SK-N-SH (cell line): ENCODE measurements around the gene NTSR1. TPM values are rescaled to one million over a fixed set of nuclear protein-coding genes. Genes with fewer than 3 reads are reported as not detected.

ENCODE experiments used
- CTCF ChIA-PET: fragments of 300-600, 350-600 bp; formaldehyde crosslinking; extraction: SDS; loops from one replicate; lab custom pipeline; 2021; lab: Yijun Ruan, JAX
- POLR2A ChIA-PET: fragments of 350-600 bp; sonication (Branson Sonifier 250); formaldehyde crosslinking; extraction: SDS; loops from one replicate; lab custom pipeline; 2020; ENCODE audit warnings: antibody characterized with exemption, inconsistent platforms; lab: Yijun Ruan, JAX
- DNase-seq: peaks from one replicate; pipeline ENCODE4 v3.0.0; 2012
- H2AFZ ChIP-seq: fragments of 200-600 bp; sonication (generic); 2 replicates; pipeline ENCODE4 v1.8.1; 2016; ENCODE audit warnings: antibody characterized with exemption, mild to moderate bottlenecking, low read depth
- H3F3A ChIP-seq: fragments of 200-600 bp; sonication (generic); replicated peaks from 2 replicates; pipeline ENCODE3; 2016; ENCODE audit warnings: antibody characterized with exemption, mild to moderate bottlenecking; ENCODE audit not compliant: insufficient read depth
- H3K27ac ChIP-seq, 2 experiments: fragments of 200-500 bp in 1 of 2; fragments of 200-600 bp in 1 of 2; sonication (Bioruptor generic) in 1 of 2; sonication (generic), shearing (Covaris generic) in 1 of 2; 2 replicates each; pipeline versions ENCODE4 v1.5.1 to v1.6.1; 2014 to 2016; ENCODE audit warnings: low read depth in 2 of 2, inconsistent platforms in 1 of 2, low read length in 1 of 2, mild to moderate bottlenecking in 1 of 2, mixed read lengths in 1 of 2
- H3K27me3 ChIP-seq: fragments of 200-600 bp; sonication (generic), shearing (Covaris generic); 2 replicates; pipeline ENCODE4 v1.6.1; 2016; ENCODE audit warnings: mixed run types; ENCODE audit not compliant: insufficient read depth
- H3K36me3 ChIP-seq, 2 experiments: fragments of 200-500 bp in 1 of 2; fragments of 200-600 bp in 1 of 2; sonication (Bioruptor generic) in 1 of 2; sonication (generic) in 1 of 2; replicated peaks in 1 of 2; 2 replicates each; pipeline versions ENCODE3 to v1.5.1; 2014 to 2016; ENCODE audit warnings: low read length in 1 of 2, mild to moderate bottlenecking in 1 of 2; ENCODE audit not compliant: insufficient read depth in 2 of 2, control insufficient read depth in 1 of 2
- H3K4me1 ChIP-seq, 2 experiments: fragments of 200-500 bp in 1 of 2; fragments of 200-600 bp in 1 of 2; sonication (Bioruptor generic) in 1 of 2; sonication (generic), shearing (Covaris generic) in 1 of 2; 2 replicates each; pipeline versions ENCODE4 v1.5.1 to v1.6.1; 2014 to 2016; ENCODE audit warnings: low read depth in 1 of 2, low read length in 1 of 2, mixed run types in 1 of 2; ENCODE audit not compliant: insufficient read depth in 2 of 2, control insufficient read depth in 1 of 2
- H3K4me2 ChIP-seq: fragments of 200-600 bp; sonication (generic), shearing (Covaris generic); 2 replicates; pipeline ENCODE4 v1.6.1; 2017; ENCODE audit warnings: mixed run types
- H3K4me3 ChIP-seq, 2 experiments: fragments of 200-500 bp in 1 of 2; fragments of 200-600 bp in 1 of 2; sonication (Bioruptor generic) in 1 of 2; sonication (generic), shearing (Covaris generic) in 1 of 2; 2 replicates each; pipeline versions ENCODE4 v1.5.1 to v1.8.1; 2014 to 2016; ENCODE audit warnings: low read depth in 2 of 2, inconsistent platforms in 1 of 2, low read length in 1 of 2, mild to moderate bottlenecking in 1 of 2, mixed read lengths in 1 of 2, moderate library complexity in 1 of 2
- H3K79me2 ChIP-seq: fragments of 200-600 bp; sonication (generic); 2 replicates; pipeline ENCODE4 v1.8.1; 2017; ENCODE audit warnings: mild to moderate bottlenecking; ENCODE audit not compliant: insufficient read depth
- H3K9ac ChIP-seq: fragments of 200-600 bp; sonication (generic); 2 replicates; pipeline ENCODE4 v1.6.1; 2017; ENCODE audit warnings: mixed run types
- H3K9me2 ChIP-seq: fragments of 200-600 bp; sonication (generic); 2 replicates; pipeline ENCODE4 v1.6.1; 2017; ENCODE audit warnings: mixed run types
- H3K9me3 ChIP-seq: fragments of 200-600 bp; sonication (generic); 2 replicates; pipeline ENCODE4 v1.6.1; 2017; ENCODE audit warnings: mixed run types, mild to moderate bottlenecking, moderate library complexity
- H4K20me1 ChIP-seq: fragments of 200-600 bp; sonication (generic); 2 replicates; pipeline ENCODE4 v1.6.1; 2017; ENCODE audit warnings: mild to moderate bottlenecking, mixed run types; ENCODE audit not compliant: insufficient read depth
- CTCF ChIP-seq: fragments of 200-600 bp; sonication (generic); IDR thresholded peaks from 2 replicates; pipeline ENCODE4 v1.6.1; 2017; ENCODE audit warnings: antibody characterized with exemption, mild to moderate bottlenecking, moderate library complexity
- ELF1 ChIP-seq: IDR thresholded peaks from 2 replicates; pipeline ENCODE4 v1.4.0; 2012
- EP300 ChIP-seq, 2 experiments: IDR thresholded peaks; 2 replicates each; pipeline versions ENCODE4 v1.4.0 to v1.6.1; 2012; ENCODE audit warnings: borderline replicate concordance in 1 of 2, low read depth in 1 of 2, low read length in 1 of 2
- EZH2phosphoT487 ChIP-seq: fragments of 200-600 bp; sonication (generic); IDR thresholded peaks from 2 replicates; pipeline ENCODE4 v1.6.1; 2017; ENCODE audit warnings: low read depth, mixed run types, mild to moderate bottlenecking, antibody characterized with exemption, moderate library complexity, borderline replicate concordance
- GATA2 ChIP-seq: sonication (generic); formaldehyde crosslinking; IDR thresholded peaks from 2 replicates; pipeline ENCODE4 v1.5.0; 2020; ENCODE audit warnings: mild to moderate bottlenecking, missing genetic modification reagents
- IRF3 ChIP-seq: fragments of 150-350 bp; IDR thresholded peaks from 2 replicates; pipeline ENCODE4 v1.6.1; 2016; ENCODE audit warnings: mild to moderate bottlenecking, low read depth, low read length
- MAX ChIP-seq: IDR thresholded peaks from 2 replicates; pipeline ENCODE4 v1.4.0; 2012; ENCODE audit warnings: low read depth
- MEF2A ChIP-seq: IDR thresholded peaks from 2 replicates; pipeline ENCODE4 v1.4.0; 2012; ENCODE audit warnings: low read depth, borderline replicate concordance
- REST ChIP-seq: IDR thresholded peaks from 2 replicates; pipeline ENCODE4 v1.6.1; 2012; ENCODE audit warnings: mild to moderate bottlenecking, low read depth, low read length, moderate library complexity
- RXRA ChIP-seq: IDR thresholded peaks from 2 replicates; pipeline ENCODE4 v1.4.0; 2012; ENCODE audit warnings: low read depth, mild to moderate bottlenecking, borderline replicate concordance
- SMC3 ChIP-seq: IDR thresholded peaks from 2 replicates; pipeline ENCODE4 v1.6.1; 2012; ENCODE audit warnings: low read depth, low read length, improper control_type of control experiment
- USF1 ChIP-seq: IDR thresholded peaks from 2 replicates; pipeline ENCODE4 v1.4.0; 2012; ENCODE audit warnings: low read depth, borderline replicate concordance
- USF2 ChIP-seq: fragments of 150-350 bp; IDR thresholded peaks from 2 replicates; pipeline ENCODE4 v1.6.1; 2017; ENCODE audit warnings: antibody characterized with exemption, low read length, low read depth, borderline replicate concordance
- WGBS: methylation state at CpG from one replicate; pipeline ENCODE4 v1.1.6; 2017; ENCODE audit warnings: low lambda C conversion rate; 5-methylcytosine and 5-hydroxymethylcytosine counted together
- polyA plus RNA-seq, 3 experiments: library from polyadenylated mRNA; depleted of rRNA; stranded (reverse); fragments of >200 nt; gene quantifications; 2 replicates each; pipeline ENCODE4 v1.2.3, GENCODE V29; 2012

NTSR1 gene
- polyA plus RNA-seq, 1 of the 3 experiments (the other 2 are of a cell fraction), result 8.2 TPM

- no peaks in the 10 kb centered on the region for H3K36me3 ChIP-seq
- WGBS, result 91% methylated on average over 18 of the region's 29 CpGs
- no peak overlapping the region for H3K4me3 ChIP-seq
- DNase-seq, result no peak
- no peaks in the 10 kb centered on the region for H3K9me2 ChIP-seq
- TF ChIP-seq IRF3 (no peak), CTCF (no peak), EP300 (IDR thresholded peaks at IDR 0.05; ENCODE audit: borderline replicate concordance in 1 of 2, low read depth in 1 of 2, low read length in 1 of 2) (no peak), USF1 (no peak), USF2 (no peak), MEF2A (no peak), ELF1 (no peak), GATA2 (CRISPR knock-in tag) (no peak)
- H2AFZ ChIP-seq, result no peak overlapping the region
- POLR2A ChIA-PET, result no interaction called here
- H3F3A ChIP-seq, result peaks cover 11% of the 10 kb centered on the region
- no peaks in the 10 kb centered on the region for H3K9me3 ChIP-seq
- no peaks in the 10 kb centered on the region for H3K27me3 ChIP-seq
- peaks cover 10 to 30% of the 10 kb centered on the region in 2 experiments; a peak in 3 of 4 replicates for H3K4me1 ChIP-seq
- CTCF ChIA-PET, result no interaction called here
- H3K4me2 ChIP-seq, result no peak overlapping the region
- H4K20me1 ChIP-seq, result no peaks in the 10 kb centered on the region
- no peak overlapping the region for H3K27ac ChIP-seq
- no peaks in the 10 kb centered on the region for H3K79me2 ChIP-seq
- no peak overlapping the region for H3K9ac ChIP-seq
These were observed 29.6 kb downstream of the NTSR1 start for GRCh38 chr20:62738025-62738881.

- H3F3A ChIP-seq, result peaks cover 11% of the 10 kb centered on the region
- no peaks in the 10 kb centered on the region for H3K9me2 ChIP-seq
- WGBS, result 94% methylated on average over 11 of the region's 12 CpGs
- CTCF ChIA-PET, result no interaction called here
- H3K9me3 ChIP-seq, result no peaks in the 10 kb centered on the region
- peak overlapping the region in 1 of 2 experiments; percentile 83; a peak in 2 of 4 replicates for H3K27ac ChIP-seq
- no peaks in the 10 kb centered on the region for H3K27me3 ChIP-seq
- no peak overlapping the region for H2AFZ ChIP-seq
- H3K4me1 ChIP-seq, result peaks cover 10 to 30% of the 10 kb centered on the region in 2 experiments; a peak in 3 of 4 replicates
- POLR2A ChIA-PET, result no interaction called here
- no peaks in the 10 kb centered on the region for H4K20me1 ChIP-seq
- H3K4me2 ChIP-seq, result peak overlapping the region; percentile 71; the same call in 1 of the 2 replicates
- H3K9ac ChIP-seq, result no peak overlapping the region
- H3K36me3 ChIP-seq, result no peaks in the 10 kb centered on the region
- H3K4me3 ChIP-seq, result no peak overlapping the region
- H3K79me2 ChIP-seq, result no peaks in the 10 kb centered on the region
- no peak for DNase-seq
- TF ChIP-seq EZH2phosphoT487 (no peak), CTCF (no peak), REST (no peak), SMC3 (no peak), RXRA (no peak), MEF2A (no peak), GATA2 (CRISPR knock-in tag) (no peak), MAX (no peak)
These were observed 30.4 kb downstream of the NTSR1 start for GRCh38 chr20:62739067-62739466.
